ENCODE measurements around the gene PARVA.

Gene PARVA

GRCh38 chr11:12395333-12395732 is 18.0 kb downstream of the PARVA start:
- no peak for TF ChIP-seq CTCF (IDR thresholded peaks at IDR 0.05; ENCODE audit: borderline replicate concordance, insufficient read depth, low read depth, low read length)
- no peak overlapping the region for H3K4me3 ChIP-seq (ENCODE audit: low read depth, low read length)

GRCh38 chr11:12397931-12398334 is 20.6 kb downstream of the PARVA start:
- no peak for TF ChIP-seq CTCF (IDR thresholded peaks at IDR 0.05; ENCODE audit: borderline replicate concordance, insufficient read depth, low read depth, low read length)
- H3K4me3 ChIP-seq (ENCODE audit: low read depth, low read length), result no peak overlapping the region

GRCh38 chr11:12399355-12399754 is 22.0 kb downstream of the PARVA start:
- no peak for TF ChIP-seq CTCF (IDR thresholded peaks at IDR 0.05; ENCODE audit: borderline replicate concordance, insufficient read depth, low read depth, low read length)
- no peak overlapping the region for H3K4me3 ChIP-seq (ENCODE audit: low read depth, low read length)

GRCh38 chr11:12402025-12402424 is 24.7 kb downstream of the PARVA start:
- H3K4me3 ChIP-seq (ENCODE audit: low read depth, low read length), result no peak overlapping the region
- TF ChIP-seq CTCF (IDR thresholded peaks at IDR 0.05; ENCODE audit: borderline replicate concordance, insufficient read depth, low read depth, low read length), result no peak

- no peak overlapping the region for H3K4me3 ChIP-seq (ENCODE audit: low read depth, low read length)
- TF ChIP-seq CTCF (IDR thresholded peaks at IDR 0.05; ENCODE audit: borderline replicate concordance, insufficient read depth, low read depth, low read length), result no peak
These were observed 25.3 kb downstream of the PARVA start for GRCh38 chr11:12402691-12403120.

- no peak for TF ChIP-seq CTCF (IDR thresholded peaks at IDR 0.05; ENCODE audit: borderline replicate concordance, insufficient read depth, low read depth, low read length)
- no peak overlapping the region for H3K4me3 ChIP-seq (ENCODE audit: low read depth, low read length)
These were observed 26.0 kb downstream of the PARVA start for GRCh38 chr11:12403122-12403996.

GRCh38 chr11:12403997-12404350 is 26.6 kb downstream of the PARVA start:
- TF ChIP-seq CTCF (IDR thresholded peaks at IDR 0.05; ENCODE audit: borderline replicate concordance, insufficient read depth, low read depth, low read length), result no peak
- H3K4me3 ChIP-seq (ENCODE audit: low read depth, low read length), result no peak overlapping the region
